Measurements from ENCODE around the gene CFAP54. TPM values are rescaled to one million over a fixed set of nuclear protein-coding genes. Genes with fewer than 3 reads are reported as not detected.

Gene CFAP54
- total and polyA plus RNA-seq, 2 donors (not counting 3 experiments of a cell fraction or from before 2014, with no cell fraction given): 3.6 to 26.9 TPM

- Histone ChIP-seq H3K9me1 (replicated peaks; ENCODE audit: control insufficient read depth, extremely low read depth, insufficient read depth, low read length) (no peaks in the 10 kb centered on the region), H3K9me3 (replicated peaks; ENCODE audit: control insufficient read depth, insufficient read depth, low read length) (no peaks in the 10 kb centered on the region), H3K4me1 (ENCODE audit: control insufficient read depth, extremely low read depth, insufficient read depth, low read length) (no peaks in the 10 kb centered on the region), H3K9ac (replicated peaks; ENCODE audit: extremely low read depth, insufficient read depth, low read length) (no peak overlapping the region), H2AFZ (ENCODE audit: low read depth, low read length) (no peak overlapping the region), H3K79me2 (ENCODE audit: control insufficient read depth, insufficient read depth, low read length) (no peaks in the 10 kb centered on the region), H3K36me3 (ENCODE audit: control insufficient read depth in 2 of 2, extremely low read depth in 1 of 2, insufficient read depth in 2 of 2, low read length in 2 of 2) (peaks cover 0 to 2% of the 10 kb centered on the region in 2 experiments), H3K4me2 (ENCODE audit: insufficient read depth, low read length) (no peak overlapping the region), H3K27me3 (ENCODE audit: control insufficient read depth in 2 of 2, insufficient read depth in 2 of 2, low read length in 2 of 2) (no peaks in the 10 kb centered on the region), H3K4me3 (replicated peaks in 1 of 3; ENCODE audit: insufficient read depth in 1 of 3, low read depth in 1 of 3, low read length in 3 of 3) (no peak overlapping the region), H4K20me1 (replicated peaks; ENCODE audit: control insufficient read depth, extremely low read depth, insufficient read depth, low read length) (no peaks in the 10 kb centered on the region), H3K27ac (ENCODE audit: insufficient read depth, low read depth, low read length) (no peak overlapping the region)
- TF ChIP-seq FOS (IDR thresholded peaks at IDR 0.05; ENCODE audit: borderline replicate concordance, insufficient read depth, low read length): no peak
- TF ChIP-seq JUN (IDR thresholded peaks at IDR 0.05; ENCODE audit: borderline replicate concordance, insufficient read depth, insufficient read length, low read depth): no peak
- no peak for TF ChIP-seq MAX (IDR thresholded peaks at IDR 0.05; ENCODE audit: insufficient read depth, insufficient read length)
- TF ChIP-seq POLR2AphosphoS5 (IDR thresholded peaks at IDR 0.05; ENCODE audit: insufficient read depth, low read depth, low read length): no peak
- no peak for TF ChIP-seq CTCF (IDR thresholded peaks at IDR 0.05; ENCODE audit: extremely low read depth in 1 of 2, insufficient read depth in 1 of 2, low read depth in 1 of 2, low read length in 2 of 2)
- TF ChIP-seq POLR2A (IDR thresholded peaks at IDR 0.05; ENCODE audit: low read depth, low read length): no peak
- no peak for TF ChIP-seq GATA2 (IDR thresholded peaks at IDR 0.05; ENCODE audit: insufficient read depth, insufficient read length, low read depth, low read length)
- TF ChIP-seq MYC (IDR thresholded peaks at IDR 0.05; ENCODE audit: low read depth, low read length): no peak
- no peak for TF ChIP-seq EZH2 (IDR thresholded peaks at IDR 0.05; ENCODE audit: borderline replicate concordance, low read depth, low read length, severe bottlenecking)
- intact Hi-C loops (cut with micrococcal nuclease): no loop called here
- no peak for DNase-seq (ENCODE audit: low read depth, low spot score)
- POLR2A ChIA-PET: no interaction called here
- FAIRE-seq: no peak
- dilution Hi-C loops (cut with MboI; ENCODE audit: extremely low pct_ligation_motif_present, low sequenced_read_pairs): no loop called here
- no TSS peak for BruUV-seq (replicated peaks)
- CTCF ChIA-PET: no interaction called here
Observed at GRCh38 chr12:96648923-96649322, 159.5 kb downstream of the CFAP54 start.

Data from endothelial cell of umbilical vein (primary cell).